Measurements from ENCODE around the gene ZMPSTE24. TPM values are rescaled to one million over a fixed set of nuclear protein-coding genes. Genes with fewer than 3 reads are reported as not detected.

The ZMPSTE24 gene
- polyA plus RNA-seq, 3 donors, result 6.4 to 45.6 (median 36.0) TPM

DNA sequence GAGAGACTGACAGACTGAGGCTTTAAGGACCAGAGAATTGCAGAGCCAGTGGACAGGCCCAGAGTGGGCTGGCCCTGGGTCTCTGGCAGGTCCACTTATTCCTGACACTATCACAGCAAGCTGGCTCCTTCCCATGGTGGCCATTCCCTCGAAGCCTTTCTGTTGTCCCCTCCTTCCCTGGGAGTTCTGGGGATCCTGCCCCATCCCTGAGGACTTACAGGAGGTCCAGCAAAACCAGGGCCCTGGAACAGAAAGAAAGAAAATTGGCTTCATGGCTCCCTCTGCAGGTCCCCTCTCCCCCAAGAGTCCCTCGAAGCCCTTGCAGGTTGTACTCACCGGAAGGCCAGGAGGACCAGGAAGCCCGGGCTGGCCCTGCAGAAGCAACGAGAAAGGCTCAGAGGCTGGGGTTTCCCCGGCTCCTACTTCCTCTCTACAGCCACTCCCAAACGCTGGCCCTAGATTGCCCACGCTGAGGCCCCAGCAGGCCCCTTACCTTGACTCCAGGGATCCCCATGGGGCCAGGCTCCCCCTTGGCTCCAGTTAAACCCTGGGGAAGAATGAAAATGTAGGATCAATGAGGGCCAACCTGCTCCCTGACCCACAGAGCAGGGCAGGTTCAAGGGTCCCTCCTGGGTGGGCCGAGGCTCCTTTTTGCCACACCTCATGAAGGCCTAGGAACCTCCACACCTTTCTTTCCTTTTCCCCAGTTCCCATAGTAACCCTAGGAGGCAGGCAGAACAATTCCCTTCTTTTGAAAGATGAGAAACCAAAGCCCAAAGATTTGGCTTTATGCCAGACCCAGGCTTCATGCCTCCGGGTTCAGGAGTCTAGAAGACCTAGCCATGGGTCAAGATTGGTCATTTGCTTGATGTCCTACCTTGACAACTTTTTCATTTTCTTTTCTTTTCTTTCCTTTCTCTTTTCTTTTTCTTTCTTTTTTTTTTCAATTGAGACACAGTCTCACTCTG is 54.5 kb downstream of the ZMPSTE24 start:
- Mint-ChIP-seq H3K36me3 (peaks cover 5 to 6% of the 10 kb centered on the region in 2 donors), H3K4me3 (peak overlapping the region; percentile 57 to 71), H3K9me3 (peaks cover 0 to 9% (median 2%) of the 10 kb centered on the region in 7 donors), H3K27ac (peak overlapping the region in 4 of 7 donors; percentile 10 to 70 (median 50)), H3K27me3 (ENCODE audit: low read depth in 3 of 3) (peaks cover 16 to 34% (median 31%) of the 10 kb centered on the region in 3 donors), H3K4me1 (peaks cover 46% of the 10 kb centered on the region)
- intact Hi-C loops (cut with micrococcal nuclease), result loop anchor here (5.0 to 10.0 kb wide), 3 partner anchors 45 to 158 kb away; partner anchors contain the start of gene ZMPSTE24 (in 1 of the 2)
- Histone ChIP-seq H3K4me3 (replicated peaks in 1 of 3; ENCODE audit: low read depth in 2 of 3, low read length in 3 of 3) (peak overlapping the region in 1 of 3 experiments; percentile 61), H4K20me1 (ENCODE audit: insufficient read depth, low read length) (no peaks in the 10 kb centered on the region), H3K27me3 (ENCODE audit: control insufficient read depth in 2 of 2, insufficient read depth in 2 of 2, low read length in 2 of 2) (peaks cover 15 to 19% of the 10 kb centered on the region in 2 donors), H3K4me1 (ENCODE audit: control insufficient read depth in 1 of 2, insufficient read depth in 2 of 2, low read length in 2 of 2) (peaks cover 53 to 62% of the 10 kb centered on the region in 2 donors), H3K27ac (ENCODE audit: low read depth in 1 of 2, low read length in 2 of 2) (peak overlapping the region in 1 of 2 donors; percentile 62), H3K9me3 (replicated peaks in 1 of 2; ENCODE audit: control insufficient read depth in 1 of 2, insufficient read depth in 1 of 2, low read length in 2 of 2) (peaks cover 0 to 3% of the 10 kb centered on the region in 2 donors), H3K4me2 (replicated peaks; ENCODE audit: extremely low read depth, low read length, poor library complexity, severe bottlenecking) (peak overlapping the region; percentile 62), H3K79me2 (ENCODE audit: insufficient read depth, low read length) (peaks cover 8% of the 10 kb centered on the region), H2AFZ (ENCODE audit: insufficient read depth, low read depth, low read length, poor library complexity, severe bottlenecking) (peak overlapping the region; percentile 54), H3K9ac (ENCODE audit: insufficient read depth, low read length, poor library complexity, severe bottlenecking) (peak overlapping the region; percentile 6), H3K36me3 (replicated peaks in 1 of 2; ENCODE audit: control insufficient read depth in 1 of 2, insufficient read depth in 2 of 2, low read length in 2 of 2) (no peaks in the 10 kb centered on the region)
- 28% methylated on average over 6 of the region's 10 CpGs for WGBS (ENCODE audit: insufficient coverage)
- peak; percentile 70 to 91 (median 90) for DNase-seq
- TF ChIP-seq, protein P1, sequence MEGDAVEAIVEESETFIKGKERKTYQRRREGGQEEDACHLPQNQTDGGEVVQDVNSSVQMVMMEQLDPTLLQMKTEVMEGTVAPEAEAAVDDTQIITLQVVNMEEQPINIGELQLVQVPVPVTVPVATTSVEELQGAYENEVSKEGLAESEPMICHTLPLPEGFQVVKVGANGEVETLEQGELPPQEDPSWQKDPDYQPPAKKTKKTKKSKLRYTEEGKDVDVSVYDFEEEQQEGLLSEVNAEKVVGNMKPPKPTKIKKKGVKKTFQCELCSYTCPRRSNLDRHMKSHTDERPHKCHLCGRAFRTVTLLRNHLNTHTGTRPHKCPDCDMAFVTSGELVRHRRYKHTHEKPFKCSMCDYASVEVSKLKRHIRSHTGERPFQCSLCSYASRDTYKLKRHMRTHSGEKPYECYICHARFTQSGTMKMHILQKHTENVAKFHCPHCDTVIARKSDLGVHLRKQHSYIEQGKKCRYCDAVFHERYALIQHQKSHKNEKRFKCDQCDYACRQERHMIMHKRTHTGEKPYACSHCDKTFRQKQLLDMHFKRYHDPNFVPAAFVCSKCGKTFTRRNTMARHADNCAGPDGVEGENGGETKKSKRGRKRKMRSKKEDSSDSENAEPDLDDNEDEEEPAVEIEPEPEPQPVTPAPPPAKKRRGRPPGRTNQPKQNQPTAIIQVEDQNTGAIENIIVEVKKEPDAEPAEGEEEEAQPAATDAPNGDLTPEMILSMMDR (IDR thresholded peaks at IDR 0.05), result no peak

DNA sequence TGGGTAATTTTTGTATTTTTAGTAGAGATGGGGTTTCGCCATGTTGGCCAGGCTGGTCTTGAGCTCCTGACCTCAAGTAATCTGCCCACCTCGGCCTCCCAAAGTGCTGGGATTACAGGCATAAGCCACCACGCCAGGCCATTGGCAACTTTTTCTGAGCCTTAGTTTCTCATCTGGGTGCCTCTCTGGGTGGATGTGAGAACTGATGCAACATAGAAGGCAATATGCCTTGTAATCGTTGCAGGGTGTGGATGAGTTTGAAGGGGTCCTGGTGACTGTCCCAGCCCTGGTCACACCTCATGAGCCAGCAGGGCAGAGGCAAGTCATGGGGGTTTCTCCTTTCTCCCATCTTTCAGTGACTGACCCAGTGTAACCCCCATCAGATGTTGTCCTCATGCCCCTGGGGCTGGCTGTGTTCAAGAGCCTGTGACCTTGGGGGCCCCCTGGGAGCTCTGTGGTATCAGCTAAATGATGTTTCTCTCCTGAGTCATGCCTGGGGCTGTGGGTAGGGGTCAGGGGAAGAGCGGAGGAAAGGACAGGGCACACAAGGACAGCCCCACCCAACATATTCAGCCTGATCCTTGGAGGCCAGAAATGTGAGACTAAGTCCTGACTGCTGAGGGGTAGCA is 55.4 kb downstream of the ZMPSTE24 start:
- no peak overlapping the region for H3K9ac ChIP-seq (ENCODE audit: insufficient read depth, low read length, poor library complexity, severe bottlenecking)
- peaks cover 8% of the 10 kb centered on the region for H3K79me2 ChIP-seq (ENCODE audit: insufficient read depth, low read length)
- peaks cover 7 to 10% of the 10 kb centered on the region in 2 donors for H3K36me3 Mint-ChIP-seq
- peaks cover 53 to 63% of the 10 kb centered on the region in 2 donors for H3K4me1 ChIP-seq (ENCODE audit: control insufficient read depth in 1 of 2, insufficient read depth in 2 of 2, low read length in 2 of 2)
- peaks cover 24 to 42% (median 38%) of the 10 kb centered on the region in 3 donors for H3K27me3 Mint-ChIP-seq (ENCODE audit: low read depth in 3 of 3)
- peaks cover 20 to 27% of the 10 kb centered on the region in 2 donors for H3K27me3 ChIP-seq (ENCODE audit: control insufficient read depth in 2 of 2, insufficient read depth in 2 of 2, low read length in 2 of 2)
- H3K27ac ChIP-seq (ENCODE audit: low read depth in 1 of 2, low read length in 2 of 2), result no peak overlapping the region
- H3K9me3 Mint-ChIP-seq, result peaks cover 0 to 12% (median 6%) of the 10 kb centered on the region in 7 donors
- TF ChIP-seq, protein P1 (IDR thresholded peaks at IDR 0.05), result no peak
- no peak overlapping the region for H3K4me3 ChIP-seq (replicated peaks in 1 of 3; ENCODE audit: low read depth in 2 of 3, low read length in 3 of 3)
- H3K4me2 ChIP-seq (replicated peaks; ENCODE audit: extremely low read depth, low read length, poor library complexity, severe bottlenecking), result no peak overlapping the region
- H3K27ac Mint-ChIP-seq, result peak overlapping the region in 4 of 7 donors; percentile 31 to 62 (median 41)
- H3K4me3 Mint-ChIP-seq, result peak overlapping the region in 1 of 2 donors; percentile 42
- no peaks in the 10 kb centered on the region for H4K20me1 ChIP-seq (ENCODE audit: insufficient read depth, low read length)
- peaks cover 0 to 3% of the 10 kb centered on the region in 2 donors for H3K9me3 ChIP-seq (replicated peaks in 1 of 2; ENCODE audit: control insufficient read depth in 1 of 2, insufficient read depth in 1 of 2, low read length in 2 of 2)
- no peak overlapping the region for H2AFZ ChIP-seq (ENCODE audit: insufficient read depth, low read depth, low read length, poor library complexity, severe bottlenecking)
- H3K4me1 Mint-ChIP-seq, result peaks cover 50% of the 10 kb centered on the region
- 68% methylated on average over 2 of the region's 5 CpGs for WGBS (ENCODE audit: insufficient coverage)
- H3K36me3 ChIP-seq (replicated peaks in 1 of 2; ENCODE audit: control insufficient read depth in 1 of 2, insufficient read depth in 2 of 2, low read length in 2 of 2), result no peaks in the 10 kb centered on the region
- intact Hi-C loops (cut with micrococcal nuclease), result loop anchor here (5.0 to 10.0 kb wide), 3 partner anchors 46 to 159 kb away; partner anchors contain the start of gene ZMPSTE24 (in 1 of the 2)
- peak in 2 of 3 donors; percentile 10 to 30 for DNase-seq
